Right lobe of liver (tissue), 6 donors: Measurements from ENCODE around the gene ERC1. TPM values are rescaled to one million over a fixed set of nuclear protein-coding genes. Genes with fewer than 3 reads are reported as not detected.

Experiments used
- ATAC-seq, 4 donors: fragments of 200-7000 bp; cut with Tn5 transposase; one replicate each; pipeline ENCODE4 v1.9.1; 2020; ENCODE audit warnings: mild to moderate bottlenecking in 4 of 4, moderate library complexity in 4 of 4
- DNase-seq, 3 donors: peaks; one replicate each; pipeline ENCODE4 v3.0.0-alpha.2; 2020
- H3K27ac ChIP-seq, 3 donors: fragments of 200-600 bp; one replicate each; pipeline ENCODE4 v1.8.0; 2022
- H3K27me3 ChIP-seq, 2 donors: fragments of 200-600 bp; one replicate each; pipeline ENCODE4 v1.8.0; 2022
- H3K36me3 ChIP-seq, 4 donors: fragments of 200-600 bp; sonication (generic) in 1 of 4; one replicate each; pipeline versions ENCODE4 v1.5.1 to v1.8.0; 2017 to 2022; ENCODE audit warnings: control low read depth in 1 of 4
- H3K4me1 ChIP-seq, 4 donors: fragments of 200-600 bp; sonication (generic) in 1 of 4; one replicate each; pipeline versions ENCODE4 v1.5.1 to v1.8.0; 2017 to 2022; ENCODE audit warnings: control low read depth in 1 of 4
- H3K4me3 ChIP-seq, 3 donors: fragments of 200-600 bp; one replicate each; pipeline ENCODE4 v1.8.0; 2022
- H3K9me3 ChIP-seq, 4 donors: fragments of 200-600 bp; sonication (generic) in 1 of 4; one replicate each; pipeline versions ENCODE4 v1.5.1 to v1.8.0; 2017 to 2022; ENCODE audit warnings: control low read depth in 1 of 4
- POLR2A ChIP-seq: fragments of 450-650 bp; IDR thresholded peaks from one replicate; pipeline ENCODE4 v1.6.1; 2017; ENCODE audit warnings: antibody characterized with exemption, mild to moderate bottlenecking
- WGBS: methylation state at CpG from one replicate; pipeline ENCODE4 v1.1.6; 2018; ENCODE audit warnings: low coverage, low lambda C conversion rate; ENCODE audit not compliant: insufficient coverage; ENCODE audit errors: missing lambda C conversion rate; 5-methylcytosine and 5-hydroxymethylcytosine counted together
- intact Hi-C, 2 donors: fragments of 100-400 bp; cut with DNase I; formaldehyde crosslinking; loops; one replicate each; pipeline versions ENCODE4 v1.11.2 to v1.14.1; 2022
- total RNA-seq, 6 experiments: library from RNA; depleted of rRNA in 2 of 6; stranded (reverse); fragments of >200 nt in 2 of 6; fragmentation: NEBNext Ultra II Directional in 3 of 6; extraction: Animal tissue kit (Norgen Biotek cat#: 25700) in 3 of 6; gene quantifications; one replicate each; pipeline versions ENCODE4 v1.1.0 to v1.2.4, GENCODE V29; 2016 to 2023
- TF ChIP-seq, protein P1 (sequence below), 4 donors: fragments of 200-600 bp in 3 of 4; fragments of 450-650 bp in 1 of 4; IDR thresholded peaks; one replicate each; pipeline versions ENCODE4 v1.5.1 to v1.8.0; 2016 to 2022; ENCODE audit warnings: antibody characterized with exemption in 4 of 4, mild to moderate bottlenecking in 2 of 4
- donor health status: DM: no; HTN: yes; CAD: no.
- donor health status: DM: no; HTN: no; CAD: no.
- donor health status: DM: no; HTN: no; CAD: no.
- donor health status: DM: no; HTN: yes; CAD: no.
- donor health status: DM: no; HTN: yes; CAD: no.

Gene ERC1
- total RNA-seq, 6 experiments from 2014 or later = 24.8 to 30.8 (median 28.6) TPM

DNA sequence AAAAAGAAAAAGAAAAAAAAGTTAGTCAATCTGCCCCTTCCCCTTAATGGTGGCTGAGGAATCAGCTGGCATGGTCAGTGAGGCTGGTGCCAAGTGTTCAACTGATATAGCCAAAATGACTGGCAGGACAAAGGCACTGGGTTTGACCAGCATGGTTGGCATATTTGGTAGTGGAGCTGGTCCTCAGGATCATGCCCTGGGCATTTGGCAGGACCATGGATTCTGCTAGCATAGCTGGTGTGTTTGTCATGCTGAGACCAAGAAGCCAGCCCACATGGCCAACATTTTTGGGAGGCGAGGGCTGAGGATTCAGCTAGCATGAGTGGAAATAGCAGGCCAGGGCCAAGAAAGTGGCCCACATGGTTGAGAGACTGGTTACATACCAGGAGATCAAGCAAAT is 466.9 kb downstream of the ERC1 start:
- 100% methylated on average over 1 of the region's 1 CpG for WGBS
- intact Hi-C loops = no loop called here
- H3K4me1 ChIP-seq = no peaks in the 10 kb centered on the region

DNA sequence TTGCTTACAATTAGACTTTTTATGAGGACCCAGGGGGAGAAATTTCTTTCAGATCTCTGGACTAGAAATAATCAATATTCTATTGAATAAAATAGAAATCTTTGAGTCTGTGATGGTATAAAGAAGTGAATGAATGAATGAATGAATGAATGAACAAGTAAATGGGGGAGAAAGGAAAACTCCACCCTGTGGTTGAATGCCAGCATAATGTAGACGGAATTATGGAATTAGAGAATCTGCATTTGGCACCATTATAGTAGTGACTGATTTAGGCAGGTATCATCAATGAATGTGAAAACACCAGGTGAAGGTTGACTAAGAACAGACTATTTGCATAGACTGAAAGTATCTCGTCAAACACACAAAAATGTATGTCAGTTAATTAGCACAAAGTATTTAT is 468.3 kb downstream of the ERC1 start:
- H3K9me3 ChIP-seq = no peaks in the 10 kb centered on the region
- DNase-seq (no peak), ATAC-seq (no peak)
- intact Hi-C loops = no loop called here
- no peaks in the 10 kb centered on the region for H3K27me3 ChIP-seq
- no peaks in the 10 kb centered on the region for H3K36me3 ChIP-seq
- no peak overlapping the region for H3K27ac ChIP-seq
- TF ChIP-seq POLR2A = no peak
- TF ChIP-seq, protein P1, sequence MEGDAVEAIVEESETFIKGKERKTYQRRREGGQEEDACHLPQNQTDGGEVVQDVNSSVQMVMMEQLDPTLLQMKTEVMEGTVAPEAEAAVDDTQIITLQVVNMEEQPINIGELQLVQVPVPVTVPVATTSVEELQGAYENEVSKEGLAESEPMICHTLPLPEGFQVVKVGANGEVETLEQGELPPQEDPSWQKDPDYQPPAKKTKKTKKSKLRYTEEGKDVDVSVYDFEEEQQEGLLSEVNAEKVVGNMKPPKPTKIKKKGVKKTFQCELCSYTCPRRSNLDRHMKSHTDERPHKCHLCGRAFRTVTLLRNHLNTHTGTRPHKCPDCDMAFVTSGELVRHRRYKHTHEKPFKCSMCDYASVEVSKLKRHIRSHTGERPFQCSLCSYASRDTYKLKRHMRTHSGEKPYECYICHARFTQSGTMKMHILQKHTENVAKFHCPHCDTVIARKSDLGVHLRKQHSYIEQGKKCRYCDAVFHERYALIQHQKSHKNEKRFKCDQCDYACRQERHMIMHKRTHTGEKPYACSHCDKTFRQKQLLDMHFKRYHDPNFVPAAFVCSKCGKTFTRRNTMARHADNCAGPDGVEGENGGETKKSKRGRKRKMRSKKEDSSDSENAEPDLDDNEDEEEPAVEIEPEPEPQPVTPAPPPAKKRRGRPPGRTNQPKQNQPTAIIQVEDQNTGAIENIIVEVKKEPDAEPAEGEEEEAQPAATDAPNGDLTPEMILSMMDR (IDR thresholded peaks at IDR 0.05) = no peak
- no peaks in the 10 kb centered on the region for H3K4me1 ChIP-seq
- WGBS = 89% methylated on average over 2 of the region's 2 CpGs
- no peak overlapping the region for H3K4me3 ChIP-seq

More for the DNA sequence above, 466.9 kb downstream of the ERC1 start:
- ATAC-seq = no peak
- no peaks in the 10 kb centered on the region for H3K27me3 ChIP-seq
- H3K36me3 ChIP-seq = no peaks in the 10 kb centered on the region
- no peak overlapping the region for H3K27ac ChIP-seq
- no peaks in the 10 kb centered on the region for H3K9me3 ChIP-seq
- TF ChIP-seq, protein P1 (IDR thresholded peaks at IDR 0.05) = no peak
- TF ChIP-seq POLR2A = no peak
- H3K4me3 ChIP-seq = no peak overlapping the region
- no peak for DNase-seq

DNA sequence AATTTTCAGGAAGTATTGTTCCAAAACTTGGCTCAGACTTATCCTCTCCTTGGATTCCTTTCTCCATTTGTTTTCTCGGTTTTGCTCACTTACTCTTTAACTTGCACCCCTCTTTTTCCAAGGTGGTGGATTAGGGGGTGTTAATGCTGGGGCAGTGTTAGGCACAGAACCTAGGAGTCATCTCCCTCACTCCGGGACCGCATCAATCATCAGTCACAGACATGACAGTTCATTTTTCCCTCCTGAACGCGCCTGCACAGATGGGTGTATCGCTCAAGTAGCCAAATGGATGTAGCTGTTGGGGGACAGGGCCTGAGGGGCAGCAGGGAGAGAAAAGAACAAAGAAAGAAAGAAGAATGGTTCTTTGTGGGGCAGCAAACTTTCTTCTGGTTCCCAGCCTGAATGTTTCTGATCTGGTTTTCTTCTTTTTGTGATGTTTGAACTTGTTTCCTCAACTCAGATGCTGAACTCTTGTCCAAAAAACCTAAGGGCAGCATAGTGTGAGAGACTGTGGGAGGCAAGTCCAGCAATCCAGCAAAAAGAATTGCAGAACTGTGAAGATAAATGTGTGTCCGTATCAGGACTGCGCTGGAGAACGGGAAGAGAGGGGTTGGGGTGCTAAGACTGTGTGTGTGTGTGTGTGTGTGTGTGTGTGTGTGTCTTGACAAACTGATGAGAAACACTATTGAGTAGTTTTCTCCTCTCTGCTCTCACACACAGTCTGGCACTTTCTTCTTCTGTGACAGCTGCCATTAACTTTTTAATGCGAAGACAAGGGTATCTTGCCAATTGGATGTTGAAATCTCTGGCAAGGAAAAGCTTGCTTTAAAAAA is 472.3 kb downstream of the ERC1 start:
- no peaks in the 10 kb centered on the region for H3K4me1 ChIP-seq
- DNase-seq = no peak
- 69% methylated on average over 10 of the region's 10 CpGs for WGBS
- TF ChIP-seq, protein P1 (IDR thresholded peaks at IDR 0.05) = no peak
- H3K27me3 ChIP-seq = no peaks in the 10 kb centered on the region
- intact Hi-C loops = no loop called here
- H3K36me3 ChIP-seq = no peaks in the 10 kb centered on the region
- ATAC-seq = peak in 1 of 4 donors; percentile 24
- no peak overlapping the region for H3K4me3 ChIP-seq
- no peak overlapping the region for H3K27ac ChIP-seq
- no peaks in the 10 kb centered on the region for H3K9me3 ChIP-seq

DNA sequence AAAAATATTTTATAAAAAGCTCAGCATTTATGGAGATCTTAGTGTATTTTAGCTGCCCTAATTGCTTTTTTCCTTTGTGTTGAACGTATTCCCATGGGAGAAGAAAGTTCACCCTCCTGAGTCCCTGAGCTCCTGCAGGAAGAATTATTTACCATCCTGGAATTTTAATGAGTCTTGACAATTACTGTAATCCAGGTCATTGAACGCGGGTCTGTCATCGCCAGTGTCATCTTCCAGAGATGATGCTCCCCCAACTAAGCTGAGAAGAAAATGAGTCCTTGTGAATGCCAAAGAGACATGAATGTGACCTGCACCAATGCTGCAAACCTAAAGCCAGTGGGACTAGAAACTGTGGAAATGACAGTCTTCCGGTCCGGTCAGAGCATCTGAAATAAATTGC is 473.9 kb downstream of the ERC1 start:
- ATAC-seq = no peak
- H3K9me3 ChIP-seq = no peaks in the 10 kb centered on the region
- H3K27ac ChIP-seq = no peak overlapping the region
- H3K27me3 ChIP-seq = no peaks in the 10 kb centered on the region
- no peaks in the 10 kb centered on the region for H3K4me1 ChIP-seq
- DNase-seq = no peak
- no peak overlapping the region for H3K4me3 ChIP-seq
- TF ChIP-seq, protein P1 (IDR thresholded peaks at IDR 0.05) = no peak
- TF ChIP-seq POLR2A = no peak
- no peaks in the 10 kb centered on the region for H3K36me3 ChIP-seq
- WGBS = 89% methylated on average over 6 of the region's 6 CpGs
- intact Hi-C loops = no loop called here
